ENCODE measurements around the gene SLC14A1.

DNA sequence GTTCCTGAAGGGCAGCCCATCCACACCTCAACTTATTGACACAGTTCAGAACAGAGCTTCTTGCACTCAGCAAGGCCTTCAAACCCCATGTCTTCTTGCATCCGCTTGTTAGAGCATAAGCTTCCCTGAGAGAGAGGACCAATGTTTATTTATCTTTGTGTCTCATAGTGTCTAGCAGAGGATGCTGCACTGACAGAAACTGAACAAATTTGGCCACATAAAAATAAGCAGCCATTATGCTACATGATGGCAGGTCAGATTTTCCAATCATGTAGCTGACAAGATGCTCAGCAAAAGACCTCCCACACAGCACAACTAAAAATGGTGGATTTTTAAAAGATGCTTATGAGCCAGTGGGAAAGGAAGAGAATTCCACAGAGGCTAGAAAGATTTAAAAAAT is 63.4 kb downstream of the SLC14A1 start:
- no peak for TF ChIP-seq CTCF (IDR thresholded peaks at IDR 0.05)
- TF ChIP-seq POLR2A (IDR thresholded peaks at IDR 0.05): no peak

Data from stomach (tissue), 4 donors.